Parathyroid adenoma (tissue), 2 donors: Measurements from ENCODE around the gene HOXD11.

Experiments used
- H2AFZ ChIP-seq: fragments of 300-600 bp; sonication (generic); one replicate; pipeline ENCODE4 v1.7.0; 2017; ENCODE audit warnings: antibody characterized with exemption, mild to moderate bottlenecking
- H3K27ac ChIP-seq: fragments of 300-600 bp; sonication (generic); one replicate; pipeline ENCODE4 v1.7.0; 2017
- H3K27me3 ChIP-seq: fragments of 300-600 bp; sonication (generic); one replicate; pipeline ENCODE4 v1.7.0; 2017; ENCODE audit warnings: low read length; ENCODE audit not compliant: control insufficient read depth, insufficient read depth
- H3K36me3 ChIP-seq: fragments of 300-600 bp; sonication (generic); one replicate; pipeline ENCODE4 v1.7.0; 2017; ENCODE audit warnings: low read length; ENCODE audit not compliant: control insufficient read depth, insufficient read depth
- H3K4me1 ChIP-seq: fragments of 300-600 bp; sonication (generic); one replicate; pipeline ENCODE4 v1.7.0; 2017; ENCODE audit warnings: control low read depth
- H3K4me2 ChIP-seq: fragments of 300-600 bp; sonication (generic); one replicate; pipeline ENCODE4 v1.7.0; 2017; ENCODE audit warnings: low read length
- H3K4me3 ChIP-seq: fragments of 300-600 bp; sonication (generic); one replicate; pipeline ENCODE4 v1.7.0; 2017; ENCODE audit warnings: low read depth, low read length
- H3K79me2 ChIP-seq: fragments of 300-600 bp; sonication (generic); one replicate; pipeline ENCODE4 v1.7.0; 2017; ENCODE audit warnings: control low read depth
- H3K9ac ChIP-seq: fragments of 300-600 bp; sonication (generic); one replicate; pipeline ENCODE4 v1.7.0; 2017; ENCODE audit warnings: mild to moderate bottlenecking
- H3K9me3 ChIP-seq: fragments of 300-600 bp; sonication (generic); one replicate; pipeline ENCODE4 v1.7.0; 2017; ENCODE audit warnings: low read length; ENCODE audit not compliant: control insufficient read depth
- CTCF ChIP-seq: fragments of 300-600 bp; sonication (generic); IDR thresholded peaks from one replicate; pipeline ENCODE4 v1.7.0; 2017; ENCODE audit warnings: antibody characterized with exemption, mild to moderate bottlenecking
- donor health status: primary hyperparathyroidism.

The HOXD11 gene

GRCh38 chr2:176109192-176109901 lies 2.3 kb downstream of the HOXD11 start:
- Histone ChIP-seq H3K4me2 (no peak overlapping the region), H3K27me3 (peaks cover 34% of the 10 kb centered on the region), H3K36me3 (no peaks in the 10 kb centered on the region), H3K9ac (no peak overlapping the region), H3K27ac (no peak overlapping the region), H3K9me3 (no peaks in the 10 kb centered on the region), H3K79me2 (no peaks in the 10 kb centered on the region), H3K4me1 (no peaks in the 10 kb centered on the region), H3K4me3 (no peak overlapping the region), H2AFZ (no peak overlapping the region)
- no peak for TF ChIP-seq CTCF

- TF ChIP-seq CTCF = no peak
- Histone ChIP-seq H3K9me3 (no peaks in the 10 kb centered on the region), H3K4me3 (no peak overlapping the region), H3K79me2 (no peaks in the 10 kb centered on the region), H3K4me2 (no peak overlapping the region), H3K36me3 (no peaks in the 10 kb centered on the region), H3K4me1 (no peaks in the 10 kb centered on the region), H3K27me3 (peaks cover 38% of the 10 kb centered on the region), H2AFZ (no peak overlapping the region), H3K27ac (no peak overlapping the region), H3K9ac (no peak overlapping the region)
Observed at GRCh38 chr2:176109946-176110345, 2.9 kb downstream of the HOXD11 start.

- Histone ChIP-seq H3K36me3 (no peaks in the 10 kb centered on the region), H3K4me3 (no peak overlapping the region), H3K4me2 (no peak overlapping the region), H2AFZ (no peak overlapping the region), H3K27ac (no peak overlapping the region), H3K9ac (no peak overlapping the region), H3K27me3 (peaks cover 35% of the 10 kb centered on the region), H3K9me3 (no peaks in the 10 kb centered on the region), H3K79me2 (no peaks in the 10 kb centered on the region), H3K4me1 (no peaks in the 10 kb centered on the region)
- TF ChIP-seq CTCF = no peak
Observed at GRCh38 chr2:176110415-176111308, 3.6 kb downstream of the HOXD11 start.

- H3K9me3 ChIP-seq = no peaks in the 10 kb centered on the region
- H2AFZ ChIP-seq = no peak overlapping the region
- peaks cover 34% of the 10 kb centered on the region for H3K27me3 ChIP-seq
- no peak for TF ChIP-seq CTCF
- no peak overlapping the region for H3K4me2 ChIP-seq
- H3K9ac ChIP-seq = no peak overlapping the region
- no peak overlapping the region for H3K4me3 ChIP-seq
- no peaks in the 10 kb centered on the region for H3K79me2 ChIP-seq
- no peak overlapping the region for H3K27ac ChIP-seq
- no peaks in the 10 kb centered on the region for H3K4me1 ChIP-seq
- H3K36me3 ChIP-seq = no peaks in the 10 kb centered on the region
Observed at GRCh38 chr2:176111309-176111663, 4.2 kb downstream of the HOXD11 start.
